ENCODE measurements around the gene EPB41L4A.

- TF ChIP-seq CTCF (IDR thresholded peaks at IDR 0.05; ENCODE audit: low read length) (no peak), EZH2 (optimal IDR thresholded peaks at IDR 0.05; ENCODE audit: low read depth, low read length) (no peak), EZH2phosphoT487 (IDR thresholded peaks at IDR 0.05; ENCODE audit: low read length) (no peak)
Observed at GRCh38 chr5:112412346-112412745, 6.7 kb downstream of the EPB41L4A start.
